SKM-1 (cell line): ENCODE results near the gene IGF1R.

Experiments used
- DNase-seq: peaks from one replicate; lab custom pipeline; 2025; ENCODE audit not compliant: unreplicated experiment; lab: John Stamatoyannopoulos, UW

Gene IGF1R

DNA sequence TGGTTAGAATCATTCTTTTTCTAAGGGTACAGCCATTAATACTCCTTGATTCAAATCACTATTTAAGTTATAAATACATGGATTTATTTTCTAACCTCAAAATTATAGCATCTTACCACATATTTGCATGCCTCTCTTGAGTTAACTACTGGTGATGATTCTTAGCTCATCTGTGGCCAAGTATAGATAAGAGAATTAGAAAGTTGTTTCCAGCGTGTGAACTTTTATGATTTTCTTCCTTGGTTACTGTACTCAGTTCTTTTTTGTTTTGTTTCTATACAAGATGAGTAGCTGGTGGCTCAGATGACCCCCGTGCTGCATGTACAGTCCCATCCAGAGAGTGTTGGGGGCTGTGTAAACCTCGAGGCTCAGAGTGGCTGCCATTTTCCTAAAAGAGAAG, 124.6 kb downstream of the IGF1R start:
- no peak for DNase-seq

- no peak for DNase-seq
Observed at GRCh38 chr15:98773616-98774015, 125.3 kb downstream of the IGF1R start.

DNA sequence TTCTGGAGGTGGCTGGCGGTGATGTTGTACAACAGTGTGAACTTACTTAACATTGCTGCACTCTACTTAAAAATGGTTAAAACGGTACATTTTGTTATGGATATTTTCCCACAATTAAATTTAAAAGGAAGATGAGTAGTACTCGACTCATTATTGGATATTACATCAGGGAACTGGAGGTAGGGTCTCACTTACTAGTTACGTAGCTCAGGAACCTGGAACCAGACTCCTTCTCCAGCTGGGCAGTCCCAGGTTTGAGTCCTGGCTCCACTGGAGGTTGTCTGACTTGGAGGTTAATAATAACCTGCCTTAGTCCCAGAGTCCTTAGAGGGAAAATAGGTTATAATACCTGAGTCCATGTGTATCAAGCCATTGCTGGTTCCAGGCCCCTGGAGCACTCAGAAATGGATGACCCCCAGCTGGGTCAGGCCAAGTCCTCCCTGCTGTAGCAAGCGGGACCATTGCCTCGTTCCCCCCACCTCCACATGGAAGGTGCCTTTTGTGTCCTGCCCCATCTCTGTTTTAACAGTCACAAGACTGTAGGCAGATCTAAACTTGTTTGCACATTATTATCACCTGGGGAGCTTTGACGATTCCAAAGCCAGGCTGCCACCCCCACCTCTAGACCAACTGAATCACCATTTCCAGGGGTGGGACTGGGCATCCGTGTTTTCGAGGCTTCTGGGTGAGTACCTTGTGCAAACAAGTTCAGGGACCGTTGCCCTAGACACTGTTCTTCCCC, 126.6 kb downstream of the IGF1R start:
- DNase-seq = no peak

- DNase-seq = no peak
Observed at GRCh38 chr15:98775498-98776230, 127.3 kb downstream of the IGF1R start.

DNA sequence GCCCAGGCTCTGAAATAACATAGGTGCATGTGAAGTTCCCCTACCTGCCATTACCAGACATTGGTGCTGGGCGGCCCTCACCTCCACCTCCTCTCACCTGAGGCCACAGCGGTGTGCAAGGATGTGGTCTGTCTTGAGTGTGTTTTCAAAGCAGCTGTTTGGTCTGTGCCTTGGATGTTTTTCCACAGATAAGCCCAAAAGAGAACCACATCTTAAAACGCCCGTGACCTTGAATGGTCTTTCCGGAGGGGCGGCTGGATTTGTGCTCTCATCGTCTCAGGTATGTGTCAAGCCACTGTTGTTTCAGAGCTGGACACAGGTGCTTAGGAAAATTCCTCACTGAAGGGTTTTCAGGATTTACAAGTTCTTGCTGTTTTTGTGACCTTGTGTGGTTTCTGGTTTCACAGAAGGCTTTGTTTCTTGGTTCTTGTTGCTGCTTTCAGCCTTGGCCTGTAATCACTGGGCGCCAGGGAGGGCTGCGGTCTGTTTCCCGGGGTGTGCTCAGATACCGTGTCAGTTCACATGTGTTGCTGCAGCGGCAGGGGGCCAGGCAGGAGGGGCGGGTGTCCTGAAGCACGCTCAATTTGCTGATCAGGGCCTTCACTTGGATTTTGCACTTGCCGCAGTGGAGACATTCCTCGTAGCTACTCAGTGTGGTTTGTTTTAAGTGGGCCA, 128.4 kb downstream of the IGF1R start:
- DNase-seq = no peak

DNA sequence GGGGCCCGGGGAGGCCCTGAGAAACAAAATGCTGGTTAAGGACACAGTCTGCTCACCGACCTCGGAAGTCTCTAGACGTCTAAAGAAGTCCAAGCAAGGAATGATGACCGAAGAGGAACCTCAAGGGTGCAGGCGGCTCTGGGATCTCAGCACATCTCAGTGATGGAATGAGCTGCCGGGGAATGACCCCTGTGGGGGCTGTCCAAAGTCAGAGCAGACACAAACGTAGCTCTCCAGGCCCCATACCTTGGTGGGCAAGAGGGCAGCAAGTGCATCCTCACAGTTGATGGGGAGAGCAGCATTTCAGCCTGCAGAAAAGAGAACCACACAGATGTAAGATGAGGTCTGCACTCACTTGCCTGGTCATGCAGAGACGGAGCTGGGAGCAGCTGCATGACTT, 129.1 kb downstream of the IGF1R start:
- no peak for DNase-seq

- no peak for DNase-seq
Observed at GRCh38 chr15:98778263-98778959, 130.1 kb downstream of the IGF1R start.

GRCh38 chr15:98778960-98779359, 130.6 kb downstream of the IGF1R start:
- no peak for DNase-seq

DNA sequence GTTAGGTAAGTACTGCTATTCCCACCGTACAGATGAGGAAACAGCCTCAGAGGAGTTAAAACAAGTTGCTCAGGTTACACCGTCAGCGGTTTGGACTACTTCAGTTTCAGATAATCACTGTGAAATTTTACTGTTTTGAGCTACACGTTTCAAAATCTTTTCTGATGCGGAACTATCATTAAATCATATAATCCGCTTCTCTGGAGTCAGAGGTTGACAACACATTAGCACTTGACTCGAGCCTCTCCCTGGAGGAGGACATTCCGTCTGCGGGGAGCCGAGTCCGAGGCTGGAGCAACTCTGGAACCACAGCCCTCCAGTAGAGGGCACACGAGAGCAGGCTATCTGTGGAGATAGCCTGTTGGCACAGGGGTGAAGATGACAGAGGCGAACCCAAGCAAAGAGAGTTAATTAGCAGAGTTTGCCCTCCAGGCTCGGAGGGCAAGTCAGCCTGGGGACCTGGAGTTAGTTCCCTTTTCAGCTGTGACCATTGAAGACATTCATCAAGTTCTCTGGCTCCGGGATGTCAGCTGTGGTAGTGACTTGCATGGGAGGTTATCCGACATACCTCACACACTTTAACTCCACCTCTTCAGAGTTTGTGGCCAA, 131.2 kb downstream of the IGF1R start:
- peak; percentile 84 for DNase-seq

GRCh38 chr15:98781838-98782237, 133.5 kb downstream of the IGF1R start:
- DNase-seq = no peak

DNA sequence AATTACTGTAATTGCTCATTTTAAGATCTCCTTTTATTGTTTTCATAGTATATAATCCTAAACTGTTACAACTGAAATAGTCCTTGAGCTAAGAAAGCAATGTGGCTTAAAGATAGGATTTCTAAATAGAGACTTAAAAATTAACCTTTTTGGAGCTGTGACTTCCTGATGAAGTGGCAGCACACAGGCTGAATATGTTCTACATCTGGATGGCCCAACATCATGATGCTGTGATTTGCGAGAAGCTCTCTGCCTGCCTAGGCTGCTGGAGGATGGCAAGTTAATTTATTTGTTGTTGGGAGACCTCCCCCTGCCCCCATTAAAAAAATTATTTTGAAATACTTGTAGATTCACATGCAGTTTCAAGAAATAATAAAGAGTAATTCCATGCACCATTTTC, 134.5 kb downstream of the IGF1R start:
- no peak for DNase-seq

GRCh38 chr15:98785431-98785806, 137.1 kb downstream of the IGF1R start:
- DNase-seq = no peak

DNA sequence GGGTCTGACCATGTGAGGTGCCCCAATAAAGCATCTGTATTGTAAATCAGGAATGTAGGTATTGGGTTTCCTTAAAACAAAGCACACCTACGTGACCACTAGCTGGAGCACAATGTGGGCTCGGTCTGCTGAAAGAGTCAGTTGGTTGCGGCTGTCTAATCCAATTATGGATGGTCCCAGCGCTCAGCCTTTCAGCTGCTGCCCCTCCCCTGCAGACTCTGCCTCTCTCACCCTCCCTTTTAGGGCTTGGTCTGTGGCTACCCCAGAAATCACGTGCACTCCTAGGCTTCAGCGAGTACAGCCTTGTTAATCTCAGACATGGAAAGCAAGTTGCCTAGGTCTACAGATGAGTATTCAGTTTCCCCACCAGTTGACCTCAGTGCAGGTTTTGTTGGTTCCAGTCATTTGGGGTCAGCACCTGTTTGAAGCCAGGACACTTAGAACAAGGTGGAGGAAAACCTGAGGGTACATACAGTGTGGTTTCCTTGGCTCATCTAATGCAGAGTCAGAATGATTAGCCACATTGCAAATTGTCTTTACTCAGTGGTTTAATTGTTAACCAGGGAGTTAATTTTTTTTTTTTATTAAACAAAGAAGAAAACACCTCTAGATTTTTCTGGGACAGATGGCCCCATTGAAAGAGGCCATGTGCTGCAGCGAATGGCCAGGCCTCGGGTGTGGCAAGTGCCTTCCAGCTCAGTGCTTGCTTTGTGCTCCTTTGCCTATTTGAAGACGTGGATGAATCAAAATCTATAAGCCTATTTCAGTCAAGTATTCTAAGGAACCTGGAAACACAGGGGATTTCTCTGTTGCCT, 137.7 kb downstream of the IGF1R start:
- DNase-seq = no peak

- DNase-seq = no peak
Observed at GRCh38 chr15:98786717-98787116, 138.4 kb downstream of the IGF1R start.

GRCh38 chr15:98787194-98787593, 138.9 kb downstream of the IGF1R start:
- no peak for DNase-seq

- DNase-seq = peak; percentile 26
Observed at GRCh38 chr15:98787936-98788757, 139.8 kb downstream of the IGF1R start.

GRCh38 chr15:98789020-98789419, 140.7 kb downstream of the IGF1R start:
- no peak for DNase-seq

- no peak for DNase-seq
Observed at GRCh38 chr15:98790270-98790669, 141.9 kb downstream of the IGF1R start.

- DNase-seq = no peak
Observed at GRCh38 chr15:98791046-98791701, 142.8 kb downstream of the IGF1R start.
